Measurements from ENCODE around the gene PSMD3.

- TF ChIP-seq POLR2A (IDR thresholded peaks at IDR 0.05) (no peak), CTCF (IDR thresholded peaks at IDR 0.05) (no peak)
Measured at GRCh38 chr17:40033339-40033738, 52.7 kb downstream of the PSMD3 start.
